ENCODE measurements around the gene GGT5.
A peak's percentile ranks its signal among the peaks of the same experiment; 100 is the strongest.

The GGT5 gene

DNA sequence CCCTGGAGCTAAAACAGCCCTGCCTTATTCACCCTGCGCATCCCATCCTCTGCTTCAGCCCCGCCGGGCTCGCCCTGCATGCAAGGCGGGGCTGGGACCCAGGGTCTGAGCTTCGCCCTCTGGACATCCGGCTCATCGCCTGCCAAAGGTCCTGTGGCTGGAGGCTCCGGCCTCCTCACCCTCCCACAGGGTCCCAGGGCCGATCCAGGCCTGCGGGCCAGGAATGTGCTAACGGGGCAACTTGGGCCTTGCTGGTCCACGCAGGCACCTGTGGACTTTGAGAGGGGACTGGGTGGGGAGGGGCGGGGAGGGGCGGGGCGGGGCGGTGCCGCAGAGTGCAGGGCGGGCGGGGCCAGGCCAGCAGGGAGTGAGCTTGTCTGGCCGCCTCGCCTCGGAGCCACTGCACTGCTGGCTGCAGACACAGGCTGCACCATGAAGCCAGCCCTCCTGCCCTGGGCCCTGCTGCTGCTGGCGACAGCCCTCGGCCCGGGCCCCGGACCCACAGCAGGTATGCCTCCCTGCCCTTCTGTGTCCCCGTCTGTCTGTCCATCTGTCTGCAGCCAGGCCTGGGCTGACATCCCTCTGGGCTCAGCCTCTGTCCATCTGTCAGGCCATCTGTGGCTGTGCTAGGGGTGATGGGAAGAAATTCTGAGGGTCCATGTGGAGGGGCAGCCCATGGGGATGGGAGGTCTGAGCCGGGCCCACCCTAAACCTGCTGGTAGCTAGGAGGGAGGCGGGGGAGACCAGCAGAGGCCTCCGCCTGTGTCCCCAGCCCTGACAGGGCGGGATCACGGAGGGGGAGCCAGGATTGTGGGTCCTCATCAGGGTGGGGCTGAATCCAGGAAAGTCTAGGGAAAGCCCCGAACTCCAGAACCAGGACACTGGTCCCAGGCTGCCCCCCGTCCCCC lies 63.5 kb downstream of the GGT5 start, which contains the start of gene SUSD2:
Gene SUSD2, plus strand, starts transcription at position 400 of the 908 bp plus-strand sequence. Its CDS starts 33 bp downstream, at position 433.
- DNase-seq: no peak

- DNase-seq: no peak
Measured at GRCh38 chr22:24180316-24181087, 64.4 kb downstream of the GGT5 start.

GRCh38 chr22:24179478-24180210 lies 65.2 kb downstream of the GGT5 start:
- DNase-seq: no peak

- DNase-seq: no peak
Measured at GRCh38 chr22:24178502-24179440, 66.1 kb downstream of the GGT5 start.

GRCh38 chr22:24178021-24178431 lies 66.9 kb downstream of the GGT5 start:
- no peak for DNase-seq

- no peak for DNase-seq
Measured at GRCh38 chr22:24177456-24177855, 67.4 kb downstream of the GGT5 start.

GRCh38 chr22:24177045-24177444 lies 67.8 kb downstream of the GGT5 start:
- DNase-seq: no peak

DNA sequence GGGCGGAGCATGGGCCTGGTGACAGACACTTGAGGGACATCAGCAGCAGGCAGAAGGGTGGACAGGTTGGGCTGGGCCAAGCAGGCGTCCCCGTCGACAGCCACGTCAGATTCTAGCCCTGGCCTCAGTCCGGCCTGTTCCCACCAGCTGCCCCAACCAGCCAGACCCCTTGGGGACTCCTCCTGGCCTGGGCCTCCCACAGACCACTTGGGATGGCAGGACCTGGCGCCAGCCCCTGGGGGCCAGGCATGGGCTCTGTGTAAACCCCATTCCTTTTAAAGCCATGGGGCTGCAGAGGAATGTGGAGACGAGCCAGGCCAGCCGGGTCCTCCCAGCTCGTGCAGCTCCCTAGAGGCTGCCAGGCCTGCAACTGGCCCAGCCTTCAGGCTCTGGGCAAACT lies 68.3 kb downstream of the GGT5 start:
- DNase-seq: no peak

DNA sequence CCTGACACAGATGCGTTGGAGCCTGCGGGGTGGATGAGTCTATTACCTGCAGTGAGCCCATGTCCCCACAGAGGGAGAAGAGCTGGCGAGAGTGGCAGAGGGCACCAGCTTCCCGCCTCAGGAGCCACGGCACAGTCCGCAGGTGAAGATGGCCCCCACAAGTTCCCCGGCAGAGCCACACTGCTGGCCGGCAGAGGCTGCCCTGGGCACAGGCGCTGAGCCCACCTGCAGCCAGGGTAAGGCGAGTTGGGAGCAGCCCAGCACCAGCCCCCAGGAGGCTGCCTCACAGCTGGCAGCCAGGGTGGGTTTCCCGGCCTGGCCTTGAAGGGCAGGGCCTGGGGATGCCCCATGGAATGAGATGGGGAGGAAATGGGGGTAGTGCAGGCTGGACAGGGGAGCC lies 68.8 kb downstream of the GGT5 start:
- DNase-seq: no peak

DNA sequence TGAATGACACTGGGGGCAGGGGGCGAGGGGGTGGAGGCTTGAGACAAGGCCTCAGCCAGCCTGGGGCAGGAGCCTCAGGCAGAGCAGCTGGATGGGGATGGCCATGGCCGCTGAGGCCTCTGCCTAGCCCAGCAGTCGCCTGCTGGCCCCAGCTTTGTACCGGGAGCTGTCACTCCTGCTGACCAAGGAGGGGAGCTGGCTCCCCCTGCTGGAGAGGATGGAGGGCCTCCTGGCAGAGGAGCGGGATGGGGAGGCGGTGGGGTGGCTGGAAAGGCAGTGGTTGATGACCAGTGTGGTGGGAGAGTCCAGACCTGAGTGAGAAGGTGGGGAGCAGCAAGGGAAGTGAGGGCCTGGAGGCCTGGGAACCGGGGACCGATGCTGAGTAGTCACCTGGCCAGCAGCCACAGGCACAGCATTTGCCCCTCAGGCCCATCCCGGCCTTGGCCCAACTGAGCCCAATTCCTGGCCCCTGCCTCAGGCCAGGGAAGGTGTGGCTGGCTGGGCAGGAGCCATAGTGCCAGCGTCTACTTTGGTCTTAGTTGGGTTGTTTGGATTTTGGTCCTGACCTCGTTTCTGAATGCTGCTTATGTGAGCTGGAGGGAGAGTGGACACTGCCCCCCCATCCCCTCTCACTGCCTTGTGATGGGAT lies 69.6 kb downstream of the GGT5 start:
- peak; percentile 68 for DNase-seq

DNA sequence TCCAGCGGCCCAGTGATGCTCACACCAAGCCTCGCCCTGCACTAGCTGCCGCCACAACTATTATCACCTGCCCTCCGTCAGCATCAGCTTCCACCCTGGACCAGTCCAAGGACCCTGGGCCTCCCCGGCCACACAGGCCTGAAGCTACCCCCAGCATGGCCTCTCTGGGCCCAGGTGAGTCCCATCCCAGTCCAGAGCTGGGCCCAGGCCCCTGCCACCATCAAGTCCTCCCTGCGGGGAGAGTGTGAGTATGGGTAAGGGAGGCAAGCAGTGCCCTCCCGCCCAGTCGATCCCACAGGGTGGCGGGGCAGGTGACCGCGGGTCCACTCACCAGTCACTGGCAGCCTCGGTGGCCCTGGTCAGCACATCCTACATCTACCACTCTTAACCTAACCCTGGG lies 73.1 kb downstream of the GGT5 start:
- DNase-seq: no peak

DNA sequence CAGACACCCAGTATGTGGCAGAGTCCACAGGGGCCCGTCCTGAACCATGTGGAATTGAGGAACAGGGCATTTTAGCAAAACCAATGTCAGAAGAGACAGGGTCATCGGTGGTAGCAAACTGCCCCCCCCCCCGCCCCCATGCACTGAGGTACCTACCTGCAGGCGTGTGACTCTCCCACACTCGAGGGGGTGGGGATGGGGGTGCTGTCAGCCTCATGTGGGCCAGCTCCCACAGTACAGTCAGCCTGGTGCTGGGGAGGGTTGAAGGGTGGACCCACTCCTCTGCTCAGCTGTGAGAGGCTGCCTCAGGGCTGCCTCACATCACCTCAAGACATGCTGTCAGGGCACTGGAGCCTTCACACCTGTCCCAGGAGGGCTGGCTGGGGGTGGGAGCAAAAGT lies 74.2 kb downstream of the GGT5 start:
- no peak for DNase-seq

GRCh38 chr22:24170188-24170587 lies 74.7 kb downstream of the GGT5 start:
- DNase-seq: no peak

Measured in CD4-positive, alpha-beta T cell treated with Interleukin-15 for 1 hour (primary cell).